ENCODE data around the gene SCN9A. TPM values are rescaled to one million over a fixed set of nuclear protein-coding genes. Genes with fewer than 3 reads are reported as not detected.

Gene SCN9A
- not detected in 2 replicates for total RNA-seq (2014; rRNA removed; shearing (Covaris generic))
- total RNA-seq (2022) = not detected in 2 replicates
- Bru-seq, nascent RNA = percentile 2 among the genes with signal in this experiment
- BruChase-seq, experiment 1, labeled RNA remaining after a 6-hour chase = not detected
- percentile 2 among the genes with signal in this experiment for BruChase-seq, experiment 2, labeled RNA remaining after a 2-hour chase
- long read RNA-seq = 0 reads

DNA sequence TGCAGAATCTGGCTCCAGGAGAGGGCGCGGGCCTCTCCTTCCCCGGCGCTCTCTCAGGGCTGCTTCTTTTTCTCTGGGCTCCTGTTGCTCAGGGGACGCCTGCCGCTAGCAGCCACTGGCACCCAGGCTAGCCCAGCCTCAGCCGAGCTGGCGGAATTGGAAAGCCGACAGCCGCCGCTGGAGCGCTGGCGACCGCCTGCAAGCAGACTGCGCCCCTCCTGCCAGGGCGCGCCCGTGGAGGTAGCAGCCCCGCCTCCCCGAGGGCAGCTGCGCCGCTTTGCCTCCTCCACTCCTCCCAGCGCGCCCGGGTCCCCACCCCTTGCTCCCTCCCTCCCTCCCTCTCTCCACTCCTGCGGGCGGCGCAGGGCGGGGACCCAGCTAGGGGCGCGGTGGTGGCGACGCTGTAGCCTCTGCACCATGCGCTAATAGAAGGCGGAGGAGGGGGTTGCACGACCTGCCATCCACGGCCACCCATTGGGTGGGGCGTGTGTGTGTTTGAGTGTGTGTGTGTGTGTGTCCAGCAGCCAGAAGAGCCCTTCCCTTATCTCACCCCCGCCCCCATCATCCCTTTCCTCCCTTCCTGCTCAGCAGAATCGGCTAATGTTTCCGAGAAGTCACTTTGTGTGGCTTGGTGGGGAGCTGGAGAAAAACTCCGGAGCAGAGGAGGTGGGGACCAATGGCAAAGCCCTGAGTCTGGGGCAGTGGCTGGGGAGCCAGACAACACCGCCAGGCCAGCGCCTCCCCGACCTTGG, at the start of gene SCN9A:
TSS of gene SCN9A (minus strand) at position 209 of the 752 bp plus-strand sequence. CDS start 64,188 bp downstream, outside the sequence.
- intact Hi-C loops (cut with micrococcal nuclease; ENCODE audit: unreplicated experiment) = no loop called here
- Histone ChIP-seq H3K79me2 (ENCODE audit: insufficient read depth, low read depth, low read length) (no peaks in the 10 kb centered on the region), H3K4me2 (ENCODE audit: low read length) (no peak within 1 kb of the TSS), H3K36me3 (ENCODE audit: insufficient read depth, low read length) (no peaks in the 10 kb centered on the region), H3K9me2 (ENCODE audit: insufficient read depth, low read length) (no peaks in the 10 kb centered on the region), H3K9me3 (ENCODE audit: low read length) (no peaks in the 10 kb centered on the region), H4K20me1 (ENCODE audit: insufficient read depth, low read length) (no peaks in the 10 kb centered on the region), H3K27ac (ENCODE audit: low read depth, low read length, poor library complexity, severe bottlenecking) (no peak within 1 kb of the TSS), H3K4me1 (ENCODE audit: insufficient read depth, low read length, poor library complexity, severe bottlenecking) (no peaks in the 10 kb centered on the region), H3K4me3 (ENCODE audit: low read depth, low read length, poor library complexity, severe bottlenecking) (no peak within 1 kb of the TSS), H2AFZ (ENCODE audit: low read length) (no peak within 1 kb of the TSS)
- ChIA-PET CTCF (ENCODE audit: unreplicated experiment) (no interaction called here), POLR2A (no interaction called here)
- no peak for DNase-seq (ENCODE audit: low spot score)
- TF ChIP-seq, protein P1, sequence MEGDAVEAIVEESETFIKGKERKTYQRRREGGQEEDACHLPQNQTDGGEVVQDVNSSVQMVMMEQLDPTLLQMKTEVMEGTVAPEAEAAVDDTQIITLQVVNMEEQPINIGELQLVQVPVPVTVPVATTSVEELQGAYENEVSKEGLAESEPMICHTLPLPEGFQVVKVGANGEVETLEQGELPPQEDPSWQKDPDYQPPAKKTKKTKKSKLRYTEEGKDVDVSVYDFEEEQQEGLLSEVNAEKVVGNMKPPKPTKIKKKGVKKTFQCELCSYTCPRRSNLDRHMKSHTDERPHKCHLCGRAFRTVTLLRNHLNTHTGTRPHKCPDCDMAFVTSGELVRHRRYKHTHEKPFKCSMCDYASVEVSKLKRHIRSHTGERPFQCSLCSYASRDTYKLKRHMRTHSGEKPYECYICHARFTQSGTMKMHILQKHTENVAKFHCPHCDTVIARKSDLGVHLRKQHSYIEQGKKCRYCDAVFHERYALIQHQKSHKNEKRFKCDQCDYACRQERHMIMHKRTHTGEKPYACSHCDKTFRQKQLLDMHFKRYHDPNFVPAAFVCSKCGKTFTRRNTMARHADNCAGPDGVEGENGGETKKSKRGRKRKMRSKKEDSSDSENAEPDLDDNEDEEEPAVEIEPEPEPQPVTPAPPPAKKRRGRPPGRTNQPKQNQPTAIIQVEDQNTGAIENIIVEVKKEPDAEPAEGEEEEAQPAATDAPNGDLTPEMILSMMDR (conservative IDR thresholded peaks at IDR 0.05; ENCODE audit: low read length) = no peak
- no peak for TF ChIP-seq EZH2phosphoT487 (IDR thresholded peaks at IDR 0.05; ENCODE audit: borderline replicate concordance, low read depth, low read length)
- no TSS peak for BruUV-seq (replicated peaks)

- Histone ChIP-seq H3K4me2 (ENCODE audit: low read length) (no peak overlapping the region), H4K20me1 (ENCODE audit: insufficient read depth, low read length) (no peaks in the 10 kb centered on the region), H3K36me3 (ENCODE audit: insufficient read depth, low read length) (no peaks in the 10 kb centered on the region), H3K9me2 (ENCODE audit: insufficient read depth, low read length) (no peaks in the 10 kb centered on the region), H3K79me2 (ENCODE audit: insufficient read depth, low read depth, low read length) (no peaks in the 10 kb centered on the region), H3K27ac (ENCODE audit: low read depth, low read length, poor library complexity, severe bottlenecking) (no peak overlapping the region), H3K4me1 (ENCODE audit: insufficient read depth, low read length, poor library complexity, severe bottlenecking) (no peaks in the 10 kb centered on the region), H3K4me3 (ENCODE audit: low read depth, low read length, poor library complexity, severe bottlenecking) (no peak overlapping the region), H3K9me3 (ENCODE audit: low read length) (no peaks in the 10 kb centered on the region), H2AFZ (ENCODE audit: low read length) (no peak overlapping the region)
- BruUV-seq (replicated peaks) = no TSS peak
- no peak for TF ChIP-seq EZH2phosphoT487 (IDR thresholded peaks at IDR 0.05; ENCODE audit: borderline replicate concordance, low read depth, low read length)
- TF ChIP-seq, protein P1 (conservative IDR thresholded peaks at IDR 0.05; ENCODE audit: low read length) = no peak
- intact Hi-C loops (cut with micrococcal nuclease; ENCODE audit: unreplicated experiment) = no loop called here
- ChIA-PET CTCF (ENCODE audit: unreplicated experiment) (no interaction called here), POLR2A (no interaction called here)
- DNase-seq (ENCODE audit: low spot score) = no peak
Observed at GRCh38 chr2:166424841-166425240, 49.1 kb upstream of the SCN9A start.

GRCh38 chr2:166419616-166419934, 43.8 kb upstream of the SCN9A start:
- H3K9me2 ChIP-seq (ENCODE audit: insufficient read depth, low read length) = no peaks in the 10 kb centered on the region
- intact Hi-C loops (cut with micrococcal nuclease; ENCODE audit: unreplicated experiment) = no loop called here
- H3K79me2 ChIP-seq (ENCODE audit: insufficient read depth, low read depth, low read length) = no peaks in the 10 kb centered on the region
- no peaks in the 10 kb centered on the region for H4K20me1 ChIP-seq (ENCODE audit: insufficient read depth, low read length)
- H3K4me1 ChIP-seq (ENCODE audit: insufficient read depth, low read length, poor library complexity, severe bottlenecking) = no peaks in the 10 kb centered on the region
- no peak overlapping the region for H3K27ac ChIP-seq (ENCODE audit: low read depth, low read length, poor library complexity, severe bottlenecking)
- ChIA-PET POLR2A (no interaction called here), CTCF (ENCODE audit: unreplicated experiment) (no interaction called here)
- no peak for DNase-seq (ENCODE audit: low spot score)
- no peak overlapping the region for H3K4me3 ChIP-seq (ENCODE audit: low read depth, low read length, poor library complexity, severe bottlenecking)
- TF ChIP-seq, protein P1 (conservative IDR thresholded peaks at IDR 0.05; ENCODE audit: low read length) = peak; percentile 69
- TF ChIP-seq EZH2phosphoT487 (IDR thresholded peaks at IDR 0.05; ENCODE audit: borderline replicate concordance, low read depth, low read length) = no peak
- BruUV-seq (replicated peaks) = no TSS peak
- no peak overlapping the region for H3K4me2 ChIP-seq (ENCODE audit: low read length)
- H3K9me3 ChIP-seq (ENCODE audit: low read length) = no peaks in the 10 kb centered on the region
- no peaks in the 10 kb centered on the region for H3K36me3 ChIP-seq (ENCODE audit: insufficient read depth, low read length)
- H2AFZ ChIP-seq (ENCODE audit: low read length) = no peak overlapping the region

Data from OCI-LY7 (cell line).